ENCODE results near the gene SPINT3. TPM values are rescaled to one million over a fixed set of nuclear protein-coding genes. Genes with fewer than 3 reads are reported as not detected.

SPINT3 gene
- not detected in 2 replicates for total RNA-seq

GRCh38 chr20:45515147-45515913 is at the start of gene SPINT3:
TSS of gene SPINT3 (minus strand) at chr20:45515622. CDS start at chr20:45515608, 14 bp downstream.
- DNase-seq (ENCODE audit: low read depth), result no peak

- no peak for DNase-seq (ENCODE audit: low read depth)
Measured at GRCh38 chr20:45564760-45565276, 49.4 kb upstream of the SPINT3 start.

GRCh38 chr20:45555198-45555597 is 39.8 kb upstream of the SPINT3 start:
- no peak for DNase-seq (ENCODE audit: low read depth)

GRCh38 chr20:45552456-45552855 is 37.0 kb upstream of the SPINT3 start:
- no peak for DNase-seq (ENCODE audit: low read depth)

GRCh38 chr20:45550765-45551164 is 35.3 kb upstream of the SPINT3 start:
- no peak for DNase-seq (ENCODE audit: low read depth)

- DNase-seq (ENCODE audit: low read depth), result no peak
Measured at GRCh38 chr20:45548410-45548809, 33.0 kb upstream of the SPINT3 start.

GRCh38 chr20:45547206-45547770 is 31.9 kb upstream of the SPINT3 start, which contains the start of gene EPPIN:
TSS of gene EPPIN (minus strand) at chr20:45547401. CDS start at chr20:45547357, 44 bp downstream.
- DNase-seq (ENCODE audit: low read depth), result no peak

- DNase-seq (ENCODE audit: low read depth), result peak; percentile 30
Measured at GRCh38 chr20:45545754-45546453, 30.5 kb upstream of the SPINT3 start.

GRCh38 chr20:45545351-45545750 is 29.9 kb upstream of the SPINT3 start:
- no peak for DNase-seq (ENCODE audit: low read depth)

GRCh38 chr20:45539382-45539781 is 24.0 kb upstream of the SPINT3 start, which contains the start of gene WFDC6:
TSS of gene WFDC6 (minus strand) at chr20:45539482. CDS start at chr20:45539407, 75 bp downstream.
- no peak for DNase-seq (ENCODE audit: low read depth)

GRCh38 chr20:45538209-45538799 is 22.9 kb upstream of the SPINT3 start:
- DNase-seq (ENCODE audit: low read depth), result no peak

- DNase-seq (ENCODE audit: low read depth), result no peak
Measured at GRCh38 chr20:45527294-45527693, 11.9 kb upstream of the SPINT3 start.

- no peak for DNase-seq (ENCODE audit: low read depth)
Measured at GRCh38 chr20:45523821-45524220, 8.4 kb upstream of the SPINT3 start.

- peak; percentile 85 for DNase-seq (ENCODE audit: low read depth)
Measured at GRCh38 chr20:45518282-45518681, 2.9 kb upstream of the SPINT3 start.

- peak; percentile 28 for DNase-seq (ENCODE audit: low read depth)
Measured at GRCh38 chr20:45510242-45510862, 5.1 kb downstream of the SPINT3 start.

GRCh38 chr20:45509091-45509490 is 6.3 kb downstream of the SPINT3 start:
- DNase-seq (ENCODE audit: low read depth), result no peak

- DNase-seq (ENCODE audit: low read depth), result no peak
Measured at GRCh38 chr20:45508068-45508886, 7.1 kb downstream of the SPINT3 start.

GRCh38 chr20:45507011-45507820 is 8.2 kb downstream of the SPINT3 start:
- DNase-seq (ENCODE audit: low read depth), result no peak

GRCh38 chr20:45506398-45506797 is 9.0 kb downstream of the SPINT3 start:
- no peak for DNase-seq (ENCODE audit: low read depth)

GRCh38 chr20:45503403-45503802 is 12.0 kb downstream of the SPINT3 start:
- no peak for DNase-seq (ENCODE audit: low read depth)

All from renal cortical epithelial cell (primary cell).